Lung (tissue), 12 donors: ENCODE results near the gene PAGR1. TPM values are rescaled to one million over a fixed set of nuclear protein-coding genes. Genes with fewer than 3 reads are reported as not detected.

ENCODE experiments used
- ATAC-seq: fragments of 200-7000 bp; cut with Tn5 transposase; one replicate; pipeline ENCODE4 v1.9.1; 2020; ENCODE audit warnings: moderate number of reproducible peaks; ENCODE audit not compliant: insufficient read depth, low FRiP score
- DNase-seq, 3 donors: peaks; one replicate each; pipeline ENCODE4 v3.0.0-alpha.2; 2013 to 2017
- H3K27ac ChIP-seq, 2 donors: one replicate each; pipeline ENCODE4 v1.5.1; 2013; ENCODE audit warnings: mild to moderate bottlenecking in 2 of 2, moderate library complexity in 2 of 2, control low read depth in 1 of 2, inconsistent platforms in 1 of 2, low read depth in 1 of 2, low read length in 1 of 2
- H3K27me3 ChIP-seq, 3 donors: one replicate each; pipeline ENCODE4 v1.5.1; 2013; ENCODE audit warnings: low read length in 2 of 3; ENCODE audit not compliant: control insufficient read depth in 3 of 3, insufficient read depth in 3 of 3
- H3K36me3 ChIP-seq, 4 donors: one replicate each; pipeline ENCODE4 v1.5.1; 2013; ENCODE audit warnings: low read length in 4 of 4, mild to moderate bottlenecking in 1 of 4, moderate library complexity in 1 of 4; ENCODE audit not compliant: control insufficient read depth in 4 of 4, insufficient read depth in 4 of 4
- H3K4me1 ChIP-seq, 5 donors: one replicate each; pipeline ENCODE4 v1.5.1; 2013; ENCODE audit warnings: low read length in 5 of 5, mild to moderate bottlenecking in 2 of 5, moderate library complexity in 1 of 5; ENCODE audit not compliant: control insufficient read depth in 5 of 5, insufficient read depth in 5 of 5
- H3K4me3 ChIP-seq: one replicate; pipeline ENCODE4 v1.5.1; 2013; ENCODE audit warnings: mild to moderate bottlenecking, control low read depth, moderate library complexity
- H3K9ac ChIP-seq, 2 donors: one replicate each; pipeline ENCODE4 v1.5.1; 2013; ENCODE audit warnings: low read length in 2 of 2, control low read depth in 1 of 2; ENCODE audit not compliant: insufficient read depth in 1 of 2
- H3K9me3 ChIP-seq, 4 donors: one replicate each; pipeline ENCODE4 v1.5.1; 2013; ENCODE audit warnings: low read length in 3 of 4, mild to moderate bottlenecking in 1 of 4, moderate library complexity in 1 of 4; ENCODE audit not compliant: control insufficient read depth in 4 of 4, insufficient read depth in 3 of 4
- CTCF ChIP-seq: IDR thresholded peaks from 2 replicates; pipeline ENCODE4 v1.5.1; 2012; ENCODE audit warnings: mild to moderate bottlenecking; ENCODE audit errors: control extremely low read depth, extremely low read depth
- WGBS, 2 donors: extraction: QIAGEN DNeasy Blood & Tissue Kit; methylation state at CpG; one replicate each; pipeline ENCODE4 v1.1.7; 2013; 5-methylcytosine and 5-hydroxymethylcytosine counted together
- polyA plus RNA-seq, 2 donors: library from polyadenylated mRNA; stranded (reverse); fragments of 200-250 nt; gene quantifications; one replicate each; pipeline ENCODE4 v1.2.1, GENCODE V29; 2013
- total RNA-seq, 2 donors: library from RNA; depleted of rRNA in 1 of 2; stranded (reverse); fragments of >200 nt in 1 of 2; gene quantifications; one replicate each; pipeline ENCODE4 v1.2.1, GENCODE V29; 2014 to 2021
- donor health status: control.
- donor health status: control.
- donor health status: Bipolar disorder and iron deficiency.
- donor health status: healthy.
- donor health status: DM: yes; HTN: yes; CAD: no.

Gene PAGR1
- total and polyA plus RNA-seq, 4 donors = 18.4 to 43.2 (median 26.5) TPM

GRCh38 chr16:29858149-29858849, 42.3 kb downstream of the PAGR1 start:
- H3K27ac ChIP-seq = no peak overlapping the region

GRCh38 chr16:29858974-29859373, 43.0 kb downstream of the PAGR1 start:
- Histone ChIP-seq H3K9me3 (no peaks in the 10 kb centered on the region), H3K27ac (no peak overlapping the region), H3K9ac (no peak overlapping the region), H3K4me1 (peaks cover 0 to 10% (median 2%) of the 10 kb centered on the region in 5 donors), H3K4me3 (no peak overlapping the region), H3K36me3 (peaks cover 0 to 20% (median 14%) of the 10 kb centered on the region in 4 donors), H3K27me3 (no peaks in the 10 kb centered on the region)
- no peak for DNase-seq
- WGBS, 2 donors = 96 to 97% methylated on average over 19 of the region's 19 CpGs
- ATAC-seq = no peak
- TF ChIP-seq CTCF = no peak

More at GRCh38 chr16:29858149-29858849, 42.3 kb downstream of the PAGR1 start:
- no peak overlapping the region for H3K9ac ChIP-seq
- peaks cover 0 to 20% (median 14%) of the 10 kb centered on the region in 4 donors for H3K36me3 ChIP-seq
- DNase-seq = no peak
- no peaks in the 10 kb centered on the region for H3K9me3 ChIP-seq
- TF ChIP-seq CTCF = no peak
- no peaks in the 10 kb centered on the region for H3K27me3 ChIP-seq
- 73 to 78% methylated on average over 10 of the region's 10 CpGs for WGBS, 2 donors
- ATAC-seq = no peak
- peaks cover 0 to 6% (median 2%) of the 10 kb centered on the region in 5 donors for H3K4me1 ChIP-seq
- H3K4me3 ChIP-seq = no peak overlapping the region

DNA sequence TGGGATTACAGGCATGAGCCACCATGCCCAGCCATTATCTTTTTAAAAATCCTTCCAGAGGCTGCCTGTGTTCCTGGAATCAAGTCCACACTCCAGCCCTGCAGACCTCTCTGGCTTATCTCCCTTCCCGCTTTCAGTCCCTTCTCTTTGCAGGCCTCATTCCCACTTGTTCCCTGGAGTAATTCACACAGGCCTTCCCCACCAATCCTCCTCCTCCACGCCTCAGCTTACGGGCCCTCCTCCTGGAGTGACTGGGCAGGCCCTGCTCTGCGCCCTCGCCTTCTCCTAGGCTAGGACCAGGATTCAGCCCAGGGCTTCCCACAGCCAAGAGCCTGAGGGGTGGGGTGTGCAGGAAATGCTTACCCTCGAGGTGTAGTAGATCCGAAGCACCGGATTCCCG, 44.3 kb downstream of the PAGR1 start:
- H3K27me3 ChIP-seq = no peaks in the 10 kb centered on the region
- ATAC-seq (no peak), DNase-seq (no peak)
- peaks cover 0 to 10% (median 2%) of the 10 kb centered on the region in 5 donors for H3K4me1 ChIP-seq
- WGBS, 2 donors = 92 to 93% methylated on average over 9 of the region's 9 CpGs
- H3K9me3 ChIP-seq = no peaks in the 10 kb centered on the region
- H3K36me3 ChIP-seq = peaks cover 0 to 20% (median 14%) of the 10 kb centered on the region in 4 donors
- H3K4me3 ChIP-seq = no peak overlapping the region
- TF ChIP-seq CTCF = no peak
- H3K27ac ChIP-seq = no peak overlapping the region
- no peak overlapping the region for H3K9ac ChIP-seq
